GM23248 (cell line): ENCODE results near the gene OVOL1. TPM values are rescaled to one million over a fixed set of nuclear protein-coding genes. Genes with fewer than 3 reads are reported as not detected.
A peak's percentile ranks its signal among the peaks of the same experiment; 100 is the strongest.

Experiments
- DNase-seq: peaks from one replicate; pipeline ENCODE4 v3.0.0-alpha.2; 2015
- H2AFZ ChIP-seq: fragments of 200-600 bp; sonication (generic); 2 replicates; pipeline ENCODE4 v1.6.1; 2016; ENCODE audit warnings: antibody characterized with exemption
- H3F3A ChIP-seq: fragments of 200-600 bp; sonication (generic); 2 replicates; pipeline ENCODE4 v1.6.1; 2016; ENCODE audit warnings: mild to moderate bottlenecking, antibody characterized with exemption, mixed run types; ENCODE audit not compliant: insufficient read depth
- H3K27ac ChIP-seq: fragments of 200-600 bp; sonication (generic); 2 replicates; pipeline ENCODE4 v1.5.1; 2016; ENCODE audit warnings: mild to moderate bottlenecking
- H3K27me3 ChIP-seq: fragments of 200-600 bp; sonication (generic); replicated peaks from 2 replicates; pipeline ENCODE4 v1.6.1; 2016; ENCODE audit warnings: mild to moderate bottlenecking; ENCODE audit not compliant: insufficient read depth
- H3K36me3 ChIP-seq: fragments of 200-600 bp; sonication (generic); 2 replicates; pipeline ENCODE4 v1.6.1; 2016; ENCODE audit warnings: low read depth, mild to moderate bottlenecking
- H3K4me1 ChIP-seq: fragments of 200-600 bp; sonication (generic); 2 replicates; pipeline ENCODE4 v1.6.1; 2016; ENCODE audit warnings: mild to moderate bottlenecking; ENCODE audit not compliant: insufficient read depth
- H3K4me2 ChIP-seq: fragments of 200-600 bp; sonication (generic); one replicate; pipeline ENCODE4 v1.6.1; 2016; ENCODE audit warnings: mild to moderate bottlenecking; ENCODE audit not compliant: unreplicated experiment
- H3K4me3 ChIP-seq: fragments of 200-600 bp; sonication (generic); 2 replicates; pipeline ENCODE4 v1.5.1; 2016; ENCODE audit warnings: mild to moderate bottlenecking
- H3K79me2 ChIP-seq: fragments of 200-600 bp; sonication (generic); 2 replicates; pipeline ENCODE4 v1.6.1; 2016; ENCODE audit warnings: mild to moderate bottlenecking; ENCODE audit not compliant: insufficient read depth
- H3K9ac ChIP-seq: fragments of 200-600 bp; sonication (generic); 2 replicates; pipeline ENCODE4 v1.6.1; 2016; ENCODE audit warnings: mild to moderate bottlenecking
- H3K9me2 ChIP-seq: fragments of 200-600 bp; sonication (generic); 2 replicates; pipeline ENCODE4 v1.6.1; 2016; ENCODE audit warnings: mixed run types, mild to moderate bottlenecking, moderate library complexity; ENCODE audit not compliant: insufficient read depth
- H3K9me3 ChIP-seq: fragments of 200-600 bp; sonication (generic); one replicate; pipeline ENCODE4 v1.6.1; 2017; ENCODE audit warnings: low read depth
- H4K20me1 ChIP-seq: fragments of 200-600 bp; sonication (generic); 2 replicates; pipeline ENCODE4 v1.6.0; 2016; ENCODE audit not compliant: insufficient read depth
- EZH2 ChIP-seq: fragments of 200-600 bp; sonication (generic); IDR thresholded peaks from 2 replicates; pipeline ENCODE4 v1.6.1; 2018; ENCODE audit warnings: antibody characterized with exemption, mild to moderate bottlenecking; ENCODE audit not compliant: insufficient read depth, poor library complexity, severe bottlenecking
- EZH2phosphoT487 ChIP-seq: fragments of 200-600 bp; sonication (generic); IDR thresholded peaks from 2 replicates; pipeline ENCODE4 v1.6.1; 2018; ENCODE audit warnings: antibody characterized with exemption, moderate library complexity, mild to moderate bottlenecking, low read depth; ENCODE audit not compliant: insufficient read depth
- WGBS, 2 experiments: methylation state at CpG; one replicate each; pipeline ENCODE4 v1.1.6; 2015 to 2017; ENCODE audit warnings: low lambda C conversion rate in 2 of 2, low coverage in 1 of 2; ENCODE audit errors: missing lambda C conversion rate in 2 of 2; 5-methylcytosine and 5-hydroxymethylcytosine counted together
- in situ Hi-C: fragments of 300-500 bp; cut with MboI; formaldehyde crosslinking; loops from 2 replicates; pipeline ENCODE4 v1.15.0; 2020
- polyA plus RNA-seq: library from polyadenylated mRNA; unstranded; fragments of >200 nt; fragmentation: Nextera tagmentation; extraction: Ambion mirVana; gene quantifications from 2 replicates; pipeline ENCODE4 v1.2.1, GENCODE V29; 2016
- total RNA-seq: library from RNA; depleted of rRNA; stranded (reverse); fragments of >200 nt; shearing (Covaris generic); gene quantifications from 2 replicates; pipeline ENCODE4 v1.2.3, GENCODE V29; 2014

Gene OVOL1
- total and polyA plus RNA-seq, 2 experiments from 2014 or later: not detected

GRCh38 chr11:65814986-65815565 lies 28.2 kb downstream of the OVOL1 start:
- no peaks in the 10 kb centered on the region for H3K9me3 ChIP-seq
- H3K4me1 ChIP-seq: no peaks in the 10 kb centered on the region
- 88 to 91% methylated on average over 16 of the region's 16 CpGs for WGBS, 2 experiments
- H3K27ac ChIP-seq: no peak overlapping the region
- DNase-seq: no peak
- no peak overlapping the region for H3K9ac ChIP-seq
- no peak overlapping the region for H3K4me2 ChIP-seq
- H3F3A ChIP-seq: no peaks in the 10 kb centered on the region
- no peak overlapping the region for H2AFZ ChIP-seq
- no peak overlapping the region for H3K4me3 ChIP-seq
- TF ChIP-seq EZH2phosphoT487: no peak
- no peak for TF ChIP-seq EZH2
- in situ Hi-C loops: no loop called here
- H3K27me3 ChIP-seq: no peaks in the 10 kb centered on the region
- H3K9me2 ChIP-seq: no peaks in the 10 kb centered on the region
- no peaks in the 10 kb centered on the region for H3K79me2 ChIP-seq
- no peaks in the 10 kb centered on the region for H3K36me3 ChIP-seq
- no peaks in the 10 kb centered on the region for H4K20me1 ChIP-seq

DNA sequence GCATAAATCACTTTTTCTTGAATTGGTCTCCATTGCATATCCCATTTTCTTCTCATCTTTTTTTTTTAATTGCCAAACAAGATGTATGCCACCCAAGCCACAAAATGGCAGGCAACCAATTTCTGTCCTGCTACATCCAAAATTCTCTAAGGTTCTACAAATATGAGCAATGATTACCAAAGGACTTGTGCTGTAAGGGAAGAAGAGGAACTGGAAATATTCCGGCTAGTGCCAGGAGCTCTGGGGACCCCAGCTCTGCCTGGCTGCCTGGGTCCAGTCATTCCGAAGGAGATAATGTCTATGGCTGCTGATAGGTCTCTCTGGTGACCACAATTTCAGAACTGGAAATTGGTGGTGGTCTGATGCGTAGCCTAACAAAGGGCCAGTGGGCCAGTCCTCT lies 29.8 kb downstream of the OVOL1 start:
- no peaks in the 10 kb centered on the region for H4K20me1 ChIP-seq
- H3K27ac ChIP-seq: no peak overlapping the region
- H3K9me3 ChIP-seq: no peaks in the 10 kb centered on the region
- H3K9ac ChIP-seq: no peak overlapping the region
- H3F3A ChIP-seq: no peaks in the 10 kb centered on the region
- in situ Hi-C loops: no loop called here
- no peaks in the 10 kb centered on the region for H3K9me2 ChIP-seq
- H3K36me3 ChIP-seq: no peaks in the 10 kb centered on the region
- H2AFZ ChIP-seq: no peak overlapping the region
- 97 to 100% methylated on average over 3 of the region's 3 CpGs for WGBS, 2 experiments
- TF ChIP-seq EZH2phosphoT487: no peak
- no peak for TF ChIP-seq EZH2
- no peaks in the 10 kb centered on the region for H3K79me2 ChIP-seq
- H3K4me2 ChIP-seq: no peak overlapping the region
- DNase-seq: no peak
- H3K27me3 ChIP-seq: no peaks in the 10 kb centered on the region
- H3K4me1 ChIP-seq: no peaks in the 10 kb centered on the region
- no peak overlapping the region for H3K4me3 ChIP-seq

GRCh38 chr11:65817312-65817834 lies 30.5 kb downstream of the OVOL1 start:
- H3K4me2 ChIP-seq: peak overlapping the region; percentile 94
- in situ Hi-C loops: no loop called here
- no peak for DNase-seq
- H3K9me3 ChIP-seq: no peaks in the 10 kb centered on the region
- no peaks in the 10 kb centered on the region for H3K9me2 ChIP-seq
- H3K79me2 ChIP-seq: no peaks in the 10 kb centered on the region
- WGBS, 2 experiments: 60 to 64% methylated on average over 5 of the region's 5 CpGs
- peak overlapping the region; percentile 96 for H2AFZ ChIP-seq
- H3F3A ChIP-seq: no peaks in the 10 kb centered on the region
- no peaks in the 10 kb centered on the region for H3K36me3 ChIP-seq
- TF ChIP-seq EZH2phosphoT487: no peak
- TF ChIP-seq EZH2: no peak
- H3K4me1 ChIP-seq: no peaks in the 10 kb centered on the region
- no peaks in the 10 kb centered on the region for H3K27me3 ChIP-seq
- H3K9ac ChIP-seq: peak overlapping the region; percentile 82
- no peaks in the 10 kb centered on the region for H4K20me1 ChIP-seq
- H3K4me3 ChIP-seq: peak overlapping the region; percentile 85
- peak overlapping the region; percentile 30; the same call in 1 of the 2 replicates for H3K27ac ChIP-seq

- H3K27ac ChIP-seq: peak overlapping the region; percentile 30; the same call in 1 of the 2 replicates
- WGBS, 2 experiments: 5% methylated on average over 55 to 69 of the region's 74 CpGs
These were observed 31.2 kb downstream of the OVOL1 start for GRCh38 chr11:65817835-65818680.

More at GRCh38 chr11:65817835-65818680, 31.2 kb downstream of the OVOL1 start:
- peak overlapping the region; percentile 96 for H2AFZ ChIP-seq
- H4K20me1 ChIP-seq: no peaks in the 10 kb centered on the region
- no peaks in the 10 kb centered on the region for H3K9me2 ChIP-seq
- no peaks in the 10 kb centered on the region for H3K79me2 ChIP-seq
- no peak for TF ChIP-seq EZH2
- no peak for TF ChIP-seq EZH2phosphoT487
- H3K4me2 ChIP-seq: peak overlapping the region; percentile 94
- DNase-seq: peak; percentile 90
- no peaks in the 10 kb centered on the region for H3K4me1 ChIP-seq
- H3K27me3 ChIP-seq: no peaks in the 10 kb centered on the region
- peak overlapping the region; percentile 82 for H3K9ac ChIP-seq
- peak overlapping the region; percentile 85 for H3K4me3 ChIP-seq
- H3F3A ChIP-seq: no peaks in the 10 kb centered on the region
- H3K9me3 ChIP-seq: no peaks in the 10 kb centered on the region
- in situ Hi-C loops: no loop called here
- no peaks in the 10 kb centered on the region for H3K36me3 ChIP-seq
